CD4-positive, alpha-beta T cell treated with Interleukin-4 for 4 hours (primary cell): ENCODE results near the gene SPEN.

ENCODE experiments used
- DNase-seq: peaks from one replicate; pipeline ENCODE4 v3.0.0-alpha.2; 2020

SPEN gene

GRCh38 chr1:15949453-15950245 is 102.1 kb downstream of the SPEN start:
- peak; percentile 98 for DNase-seq

GRCh38 chr1:15950302-15950701 is 102.8 kb downstream of the SPEN start:
- DNase-seq = peak; percentile 18

- peak; percentile 52 for DNase-seq
Measured at GRCh38 chr1:15950763-15951295, 103.3 kb downstream of the SPEN start.

- peak; percentile 37 for DNase-seq
Measured at GRCh38 chr1:15951341-15952153, 104.0 kb downstream of the SPEN start.

GRCh38 chr1:15952317-15953258 is 105.1 kb downstream of the SPEN start:
- DNase-seq = peak; percentile 17

DNA sequence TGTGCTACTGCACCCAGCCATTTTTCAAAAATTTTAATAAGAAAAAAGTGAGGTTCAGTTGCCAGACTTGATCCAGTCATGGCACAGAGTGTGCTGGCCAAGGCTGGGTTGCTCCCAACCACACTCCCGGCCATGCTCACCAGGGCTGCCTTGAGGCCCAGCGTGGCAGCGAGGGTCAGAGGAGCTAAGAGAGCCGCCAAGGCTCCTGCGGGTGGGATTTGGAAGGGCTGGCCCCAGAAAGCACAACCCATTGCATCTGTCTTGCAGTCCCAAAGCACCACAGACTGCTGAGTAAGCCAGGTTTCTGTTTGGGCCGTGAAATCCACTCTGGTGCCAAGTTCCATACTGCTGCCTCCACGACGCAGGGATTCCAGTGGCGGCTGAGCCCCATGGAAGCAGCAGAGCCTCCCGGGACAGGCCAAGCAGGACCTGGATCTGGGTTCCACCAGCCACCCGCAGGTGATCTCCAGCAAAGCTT is 105.8 kb downstream of the SPEN start:
- no peak for DNase-seq

DNA sequence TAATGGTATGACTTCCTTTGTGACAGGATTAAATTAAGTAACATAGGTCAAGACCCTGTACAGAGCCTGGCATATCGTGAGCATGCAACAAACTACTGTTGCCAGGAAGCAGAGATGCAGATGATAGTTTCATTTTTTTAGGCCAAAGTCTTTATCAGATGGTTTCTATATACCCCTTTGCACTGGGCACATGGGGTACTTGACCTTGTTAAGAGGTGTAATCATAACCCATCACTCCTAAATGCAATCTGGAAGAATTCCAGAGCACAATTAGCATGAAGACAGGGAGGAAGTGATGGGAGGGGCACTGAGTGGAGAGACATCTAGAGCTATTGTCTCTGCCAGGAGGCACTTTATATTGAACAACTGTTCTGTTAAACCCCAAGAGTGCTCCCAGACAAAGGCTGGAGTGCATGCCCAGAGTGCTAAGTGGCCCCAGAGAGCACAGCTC is 106.3 kb downstream of the SPEN start:
- no peak for DNase-seq

GRCh38 chr1:15954316-15954715 is 106.8 kb downstream of the SPEN start:
- DNase-seq = no peak

- DNase-seq = no peak
Measured at GRCh38 chr1:15955552-15955951, 108.0 kb downstream of the SPEN start.

DNA sequence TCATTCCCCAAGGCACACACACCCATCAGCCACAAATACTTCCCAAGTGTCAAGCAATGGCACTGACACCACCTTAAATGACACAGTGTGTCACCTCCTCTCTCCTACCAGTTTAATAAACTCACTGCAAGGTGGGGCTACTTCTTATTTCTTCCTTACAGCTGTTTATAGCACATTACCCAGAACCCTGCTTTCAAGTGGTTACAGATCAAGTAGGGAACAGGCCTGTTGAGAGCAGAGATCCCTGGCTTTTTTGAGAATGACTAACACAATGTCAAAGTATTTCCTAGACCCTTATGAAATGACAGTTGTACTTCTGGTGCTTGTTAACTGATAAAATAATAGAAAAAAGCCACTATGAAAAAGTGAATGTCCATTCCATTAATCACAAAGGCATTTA is 108.6 kb downstream of the SPEN start:
- DNase-seq = peak; percentile 42

DNA sequence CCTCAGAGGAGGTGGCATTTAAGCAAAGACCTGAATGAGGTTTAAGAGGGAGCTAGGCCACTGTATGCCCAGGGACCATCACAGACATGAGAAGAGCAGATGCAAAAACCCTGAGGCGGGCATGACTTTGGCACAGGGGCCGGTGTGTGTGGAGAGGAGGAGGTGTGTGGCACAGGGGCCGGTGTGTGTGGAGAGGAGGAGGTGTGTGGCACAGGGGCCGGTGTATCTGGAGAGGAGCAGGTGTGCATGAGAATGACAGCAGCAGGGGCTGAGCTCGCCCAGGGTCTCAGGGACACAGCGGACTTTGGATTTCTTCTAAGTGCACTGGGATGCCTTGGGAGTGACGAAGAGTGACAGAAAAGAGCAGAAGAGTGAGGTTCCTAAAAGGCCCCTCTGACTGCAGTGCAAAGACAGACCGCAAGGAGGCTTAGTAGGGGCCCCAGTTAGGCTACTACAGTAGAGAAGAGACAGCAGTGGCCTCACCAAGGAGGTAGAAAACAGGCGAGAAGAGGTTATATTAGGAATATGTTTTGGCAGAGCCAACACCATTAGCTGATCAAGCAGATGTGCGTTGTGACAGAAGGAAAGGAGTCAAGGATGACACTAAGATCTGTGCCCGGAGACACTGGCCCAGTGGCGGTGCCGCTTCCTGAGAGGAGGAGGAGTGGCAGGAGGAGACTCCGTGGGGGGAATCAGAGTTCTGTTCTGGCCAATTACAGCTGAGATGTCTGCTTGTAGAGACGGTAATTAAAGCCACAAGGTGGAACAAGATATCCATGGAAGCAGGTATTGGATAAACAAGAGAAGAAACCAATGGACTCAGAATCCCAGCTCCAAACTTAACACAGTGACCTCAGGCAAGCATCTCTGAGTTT is 110.0 kb downstream of the SPEN start:
- no peak for DNase-seq

- no peak for DNase-seq
Measured at GRCh38 chr1:15958111-15958510, 110.6 kb downstream of the SPEN start.

- no peak for DNase-seq
Measured at GRCh38 chr1:15958793-15959192, 111.3 kb downstream of the SPEN start.

DNA sequence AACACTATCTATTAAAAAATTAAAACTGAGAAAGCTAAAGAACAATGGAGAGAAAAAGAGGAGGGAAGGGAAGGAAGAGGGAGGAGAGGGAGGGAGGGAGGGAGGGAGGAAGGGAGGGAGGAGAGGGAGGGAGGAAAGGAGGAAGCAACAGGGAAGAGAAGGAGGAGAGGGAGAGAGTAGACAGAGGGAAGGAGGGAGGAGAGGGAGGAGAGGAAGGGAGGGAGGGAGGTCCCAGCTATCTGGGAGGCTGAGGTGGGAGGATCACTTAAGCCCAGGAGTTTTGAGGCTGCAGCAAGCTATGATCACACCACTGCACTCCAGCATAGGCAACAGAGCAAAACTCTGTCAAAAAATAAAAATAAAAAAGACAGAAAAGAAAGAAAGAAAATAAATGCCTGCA is 111.9 kb downstream of the SPEN start:
- DNase-seq = no peak

DNA sequence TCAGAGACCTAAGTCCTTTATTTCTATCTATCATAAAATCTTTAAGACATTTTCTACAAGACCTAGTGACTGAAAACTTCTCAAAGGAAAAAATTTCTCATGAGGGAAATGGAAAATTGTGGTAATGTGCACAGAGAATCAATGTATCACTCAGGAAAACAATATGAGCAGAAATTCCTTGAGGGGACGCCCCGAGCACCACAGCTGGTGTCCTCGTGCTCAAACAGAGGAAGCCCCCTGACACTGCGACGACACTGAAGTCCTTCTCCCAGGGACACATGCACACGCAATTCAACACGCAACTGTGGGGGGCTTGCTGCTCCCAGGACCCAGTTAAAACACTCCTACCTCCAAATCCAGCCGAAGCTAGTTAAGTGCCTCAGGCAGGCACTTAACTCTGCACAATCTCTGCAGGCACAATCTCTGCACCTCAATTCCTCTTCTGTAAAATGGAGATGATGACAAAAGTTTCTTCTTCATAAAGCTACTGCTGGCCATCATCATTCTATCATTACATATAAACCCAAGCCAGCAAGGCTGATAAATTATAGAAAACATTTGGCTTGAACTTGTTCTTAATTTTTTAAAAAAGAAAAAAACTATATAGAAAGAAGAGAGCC is 112.4 kb downstream of the SPEN start:
- no peak for DNase-seq

DNA sequence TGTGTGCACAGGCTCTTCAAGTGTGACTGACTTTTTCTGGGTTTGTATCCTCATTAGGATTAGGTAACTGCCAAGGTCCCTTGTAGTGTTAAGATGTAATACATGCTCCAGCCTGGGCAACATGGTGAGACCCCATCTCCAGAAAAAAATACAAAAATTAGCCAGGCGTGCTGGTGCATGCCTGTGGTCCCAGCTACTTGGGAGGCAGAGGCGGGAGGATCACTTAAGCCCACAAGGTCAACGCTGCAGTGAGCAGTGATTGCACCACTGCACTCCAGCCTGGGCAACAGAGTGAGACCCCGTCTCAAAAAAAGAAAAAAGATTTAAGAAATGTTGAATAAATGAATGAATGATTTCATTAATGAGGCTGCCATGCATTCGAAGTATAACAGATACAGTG is 113.3 kb downstream of the SPEN start:
- DNase-seq = no peak

GRCh38 chr1:15961492-15961891 is 114.0 kb downstream of the SPEN start:
- DNase-seq = no peak

DNA sequence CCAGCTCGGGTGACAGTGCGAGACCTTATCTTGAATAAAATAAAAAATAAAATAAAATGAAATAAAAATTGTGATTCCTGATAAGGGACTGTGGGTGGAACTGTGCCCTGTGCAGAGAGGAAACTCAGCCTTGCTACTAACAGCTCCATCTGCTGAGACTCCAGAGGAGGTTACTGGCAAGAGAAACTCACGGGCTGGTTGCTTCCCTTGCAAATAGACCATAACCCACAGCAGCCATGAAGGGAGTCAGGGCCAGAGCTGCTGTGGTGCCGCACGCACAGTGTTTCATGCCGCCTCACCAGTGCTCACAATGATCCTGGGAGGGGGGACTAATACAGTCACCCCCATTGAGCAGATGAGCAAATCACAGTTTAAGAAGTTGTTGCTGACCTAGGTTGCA is 114.7 kb downstream of the SPEN start:
- DNase-seq = no peak

DNA sequence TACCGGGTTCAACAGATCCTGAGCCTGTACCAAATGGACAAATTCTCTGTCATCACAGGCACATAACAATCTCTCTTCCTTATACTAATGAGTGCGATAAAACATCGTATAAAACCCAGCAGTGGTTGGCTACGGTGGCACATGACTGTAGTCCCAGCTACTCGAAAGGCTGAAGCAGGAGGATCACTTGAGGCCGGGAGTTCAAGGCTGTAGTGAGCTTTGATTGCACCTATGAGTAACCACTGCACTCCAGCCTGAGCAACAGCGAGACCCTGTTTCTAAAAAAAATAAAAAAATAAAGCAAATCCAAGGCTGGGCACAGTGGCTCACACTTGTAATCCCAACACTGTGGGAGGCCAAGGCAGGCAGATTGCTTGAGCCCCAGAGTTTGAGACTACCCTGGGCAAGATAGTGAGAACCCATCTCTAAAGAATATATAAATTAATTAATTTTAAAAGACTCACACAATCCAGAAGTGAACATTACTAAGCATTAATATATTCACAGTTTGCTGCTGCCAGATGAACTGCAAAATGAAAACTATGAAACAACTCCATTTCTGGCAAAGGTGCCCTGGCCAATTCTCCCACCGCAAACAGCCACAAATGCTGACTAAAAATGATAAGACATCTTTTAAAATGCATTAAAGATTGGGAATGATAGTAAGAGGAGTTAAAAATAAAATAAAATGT is 115.3 kb downstream of the SPEN start:
- DNase-seq = no peak

DNA sequence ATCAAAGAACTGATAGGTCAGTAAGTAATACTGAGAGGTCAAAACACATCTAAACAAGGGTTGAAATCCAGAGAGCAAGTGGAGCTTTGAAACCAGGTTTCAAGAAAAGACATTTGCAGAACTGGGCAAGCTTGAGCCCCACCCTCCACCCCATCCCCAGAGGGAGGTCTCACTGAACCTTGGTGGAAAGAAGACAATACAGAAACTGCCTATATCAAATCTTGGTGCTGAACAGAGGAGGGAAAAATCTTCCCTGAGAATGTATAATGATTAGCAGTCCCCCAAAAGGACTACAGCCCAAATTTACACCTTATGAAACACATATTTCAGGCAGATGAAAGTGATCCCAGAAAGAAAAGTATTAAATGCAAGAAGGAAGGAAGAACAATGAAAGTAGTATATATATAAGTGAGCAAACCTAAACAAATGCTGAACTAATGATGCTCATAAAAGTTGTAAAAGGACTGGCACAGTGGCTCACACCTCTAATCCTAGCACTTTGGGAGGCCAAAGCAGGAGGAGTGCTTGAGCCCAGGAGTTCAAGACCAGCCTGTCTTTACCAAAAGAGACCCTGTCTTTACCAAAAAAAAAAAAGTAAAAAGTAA is 116.0 kb downstream of the SPEN start:
- no peak for DNase-seq
